HepG2 (cell line): Measurements from ENCODE around the gene ZNF800. TPM values are rescaled to one million over a fixed set of nuclear protein-coding genes. Genes with fewer than 3 reads are reported as not detected.

ENCODE experiments used
- ATAC-seq: fragments of 200-7000 bp; cut with Tn5 transposase; 3 replicates; pipeline ENCODE4 v1.9.1; 2020; ENCODE audit warnings: mild to moderate bottlenecking, moderate library complexity
- BruUV-seq: library from RNA; stranded (reverse); fragments of 400-500 nt; replicated peaks from 2 replicates; lab custom pipeline; 2021; lab: Mats Ljungman, UMichigan
- CTCF ChIA-PET: fragments of 300-600 bp; formaldehyde crosslinking; extraction: SDS; loops from one replicate; lab custom pipeline; 2021; ENCODE audit warnings: low total read pairs, inconsistent platforms, low intra/inter-chr PET ratio; lab: Yijun Ruan, JAX
- POLR2A ChIA-PET: fragments of 350-600 bp; sonication (Branson Sonifier 250); formaldehyde crosslinking; loops from one replicate; lab custom pipeline; 2020; ENCODE audit warnings: antibody characterized with exemption, inconsistent platforms; lab: Yijun Ruan, JAX
- DNase-seq: peaks from one replicate; pipeline ENCODE4 v3.0.0-alpha.2; 2015; ENCODE audit warnings: low spot score
- FAIRE-seq: peaks from 3 replicates; lab custom pipeline; 2011; peaks lifted over from hg19 to GRCh38; lab: Jason Lieb, UNC
- H2AFZ ChIP-seq: one replicate; pipeline ENCODE4 v1.6.1; 2011; ENCODE audit warnings: low read length, inconsistent platforms
- H3K27ac ChIP-seq: fragments of 300-600 bp; 3 replicates; pipeline ENCODE4 v1.8.0; 2011; ENCODE audit warnings: mixed run types, mild to moderate bottlenecking, mixed read lengths, low read length, inconsistent platforms; ENCODE audit not compliant: insufficient read depth; ENCODE audit errors: extremely low read length
- H3K27me3 ChIP-seq, 2 experiments: fragments of 200-600 bp in 1 of 2; 2 replicates in 1 of 2; 3 replicates in 1 of 2; pipeline versions ENCODE4 v1.6.0 to v1.8.0; 2011; ENCODE audit warnings: low read length in 2 of 2, mild to moderate bottlenecking in 2 of 2, moderate library complexity in 2 of 2, inconsistent platforms in 1 of 2; ENCODE audit not compliant: insufficient read depth in 2 of 2, control insufficient read depth in 1 of 2
- H3K36me3 ChIP-seq, 2 experiments: fragments of 200-600 bp in 1 of 2; replicated peaks in 1 of 2; 2 replicates in 1 of 2; 3 replicates in 1 of 2; pipeline versions ENCODE4 v1.5.1 to v1.8.0; 2011; ENCODE audit warnings: low read length in 2 of 2, inconsistent platforms in 1 of 2; ENCODE audit not compliant: insufficient read depth in 2 of 2, control insufficient read depth in 1 of 2
- H3K4me1 ChIP-seq: 2 replicates; pipeline ENCODE4 v1.5.1; 2012; ENCODE audit warnings: low read length, inconsistent platforms; ENCODE audit not compliant: insufficient read depth
- H3K4me2 ChIP-seq: 2 replicates; pipeline ENCODE4 v1.6.0; 2011; ENCODE audit warnings: low read depth, low read length, inconsistent platforms
- H3K4me3 ChIP-seq, 3 experiments: fragments of 200-600 bp in 1 of 3; sonication (generic), shearing (Covaris generic) in 1 of 3; replicated peaks in 1 of 3; 2 replicates each; pipeline ENCODE4 v1.5.1; 2011 to 2016; ENCODE audit warnings: low read length in 3 of 3, inconsistent platforms in 2 of 3, low read depth in 2 of 3, mild to moderate bottlenecking in 2 of 3, control low read depth in 1 of 3, mixed read lengths in 1 of 3; ENCODE audit not compliant: insufficient read depth in 1 of 3
- H3K79me2 ChIP-seq: one replicate; pipeline ENCODE4 v1.6.1; 2011; ENCODE audit warnings: low read length, inconsistent platforms; ENCODE audit not compliant: insufficient read depth
- H3K9ac ChIP-seq: 2 replicates; pipeline ENCODE4 v1.6.0; 2011; ENCODE audit warnings: mild to moderate bottlenecking, low read depth, low read length, inconsistent platforms; ENCODE audit not compliant: insufficient read depth
- H3K9me3 ChIP-seq: 2 replicates; pipeline ENCODE4 v1.5.1; 2012; ENCODE audit warnings: mild to moderate bottlenecking, low read length
- H4K20me1 ChIP-seq: 2 replicates; pipeline ENCODE4 v1.6.0; 2011; ENCODE audit warnings: inconsistent platforms, mild to moderate bottlenecking, low read length, moderate library complexity; ENCODE audit not compliant: insufficient read depth
- CBFB ChIP-seq: sonication (generic); formaldehyde crosslinking; IDR thresholded peaks from 2 replicates; pipeline ENCODE4 v1.4.0; 2020; ENCODE audit warnings: missing genetic modification reagents
- FOXA3 ChIP-seq: IDR thresholded peaks from 2 replicates; pipeline ENCODE4 v1.6.1; 2016; ENCODE audit warnings: missing genetic modification reagents, missing compliant biosample characterization
- GATA4 ChIP-seq: sonication (generic); IDR thresholded peaks from 2 replicates; pipeline ENCODE4 v1.6.1; 2016; ENCODE audit warnings: antibody characterized with exemption, low read depth, borderline replicate concordance
- HNRNPL ChIP-seq: fragments of 200-400 bp; formaldehyde crosslinking; IDR thresholded peaks from 2 replicates; pipeline ENCODE4 v1.6.1; 2017; ENCODE audit warnings: mild to moderate bottlenecking, low read depth, low read length
- MAF1 ChIP-seq: sonication (generic); formaldehyde crosslinking; IDR thresholded peaks from 2 replicates; pipeline ENCODE4 v1.5.0; 2020; ENCODE audit warnings: missing genetic modification reagents, borderline replicate concordance
- PLRG1 ChIP-seq: fragments of 450-650 bp; conservative IDR thresholded peaks from 2 replicates; pipeline ENCODE4 v1.6.1; 2016
- SP5 ChIP-seq: IDR thresholded peaks from 2 replicates; pipeline ENCODE4 v1.6.1; 2016; ENCODE audit warnings: low read depth, borderline replicate concordance
- STAG1 ChIP-seq: sonication (generic); formaldehyde crosslinking; IDR thresholded peaks from 2 replicates; pipeline ENCODE4 v1.4.0; 2020; ENCODE audit warnings: missing genetic modification reagents
- TAF1 ChIP-seq: sonication (generic); formaldehyde crosslinking; IDR thresholded peaks from 2 replicates; pipeline ENCODE4 v1.4.0; 2020; ENCODE audit warnings: missing genetic modification reagents
- TEAD2 ChIP-seq: sonication (generic); formaldehyde crosslinking; IDR thresholded peaks from 2 replicates; pipeline ENCODE4 v1.9.0; 2021; ENCODE audit warnings: missing genetic modification reagents
- ZFP41 ChIP-seq: sonication (generic); formaldehyde crosslinking; IDR thresholded peaks from 2 replicates; pipeline ENCODE4 v1.4.0; 2020; ENCODE audit warnings: mild to moderate bottlenecking, missing genetic modification reagents, borderline replicate concordance
- ZNF101 ChIP-seq: sonication (generic); formaldehyde crosslinking; IDR thresholded peaks from 2 replicates; pipeline ENCODE4 v1.4.0; 2020; ENCODE audit warnings: mild to moderate bottlenecking, low read depth, missing genetic modification reagents, borderline replicate concordance
- ZNF33A ChIP-seq: sonication (generic); formaldehyde crosslinking; IDR thresholded peaks from 2 replicates; pipeline ENCODE4 v1.5.1; 2020; ENCODE audit warnings: missing genetic modification reagents, mild to moderate bottlenecking, moderate library complexity, borderline replicate concordance
- ZNF382 ChIP-seq: sonication (generic); formaldehyde crosslinking; IDR thresholded peaks from 2 replicates; pipeline ENCODE4 v1.5.0; 2020; ENCODE audit warnings: missing genetic modification reagents, mild to moderate bottlenecking, borderline replicate concordance
- WGBS: methylation state at CpG from one replicate; pipeline ENCODE4 v1.1.6; 2017; ENCODE audit warnings: low lambda C conversion rate; 5-methylcytosine and 5-hydroxymethylcytosine counted together
- in situ Hi-C: cut with HindIII; loops from 2 replicates; pipeline ENCODE4 v1.10.0; 2017; ENCODE audit warnings: low pct_unique_long_range_greater_than_20kb; ENCODE audit not compliant: extremely low pct_ligation_motif_present
- intact Hi-C: fragments of 100-400 bp; cut with micrococcal nuclease; formaldehyde crosslinking; loops from one replicate; pipeline ENCODE4 v1.10.0; 2022; ENCODE audit not compliant: unreplicated experiment
- polyA plus RNA-seq, 8 experiments: library from polyadenylated mRNA; depleted of rRNA in 3 of 8; stranded (reverse) in 7 of 8; unstranded in 1 of 8; fragments of >200 nt; fragmentation: Illumina TruSeq in 4 of 8; extraction: Trizol in 4 of 8; gene quantifications; 2 replicates each; pipeline versions ENCODE4 v1.2.1 to v1.2.3, GENCODE V29; 2011 to 2016; ENCODE audit warnings: low read depth in 4 of 8, missing spikeins in 1 of 8, mixed read lengths in 1 of 8; ENCODE audit not compliant: insufficient read depth in 1 of 8
- total RNA-seq, 5 experiments: library from RNA; depleted of rRNA; stranded (reverse); fragments of >200 nt; fragmentation: Illumina TruSeq; extraction: Trizol; gene quantifications; 2 replicates each; pipeline ENCODE4 v1.2.3, GENCODE V29; 2016; ENCODE audit warnings: low read depth in 1 of 5
- TF ChIP-seq, protein P1 (sequence below): sonication (generic); formaldehyde crosslinking; IDR thresholded peaks from 2 replicates; pipeline ENCODE4 v1.8.1; 2023; ENCODE audit warnings: mild to moderate bottlenecking, inconsistent platforms, moderate library complexity, missing genetic modification reagents, borderline replicate concordance
- TF ChIP-seq, protein P2 (sequence below): sonication (generic); formaldehyde crosslinking; IDR thresholded peaks from 2 replicates; pipeline ENCODE4 v1.5.1; 2020; ENCODE audit warnings: missing genetic modification reagents, mild to moderate bottlenecking, borderline replicate concordance
- TF ChIP-seq, protein P3 (sequence below): sonication (generic); formaldehyde crosslinking; IDR thresholded peaks from 2 replicates; pipeline ENCODE4 v1.4.0; 2020; ENCODE audit warnings: missing genetic modification reagents, borderline replicate concordance
- TF ChIP-seq, protein P4 (sequence below): sonication (generic); formaldehyde crosslinking; IDR thresholded peaks from 2 replicates; pipeline ENCODE4 v1.4.0; 2020; ENCODE audit warnings: mild to moderate bottlenecking, low read depth, missing genetic modification reagents
- TF ChIP-seq, protein P5 (sequence below): sonication (generic); formaldehyde crosslinking; IDR thresholded peaks from 2 replicates; pipeline ENCODE4 v1.4.0; 2020; ENCODE audit warnings: mild to moderate bottlenecking, missing genetic modification reagents

ZNF800 gene
- total and polyA plus RNA-seq, 2 of the 13 experiments (the other 11 are each of a cell fraction or from before 2014, with no cell fraction given): 7.1 to 12.7 TPM

DNA sequence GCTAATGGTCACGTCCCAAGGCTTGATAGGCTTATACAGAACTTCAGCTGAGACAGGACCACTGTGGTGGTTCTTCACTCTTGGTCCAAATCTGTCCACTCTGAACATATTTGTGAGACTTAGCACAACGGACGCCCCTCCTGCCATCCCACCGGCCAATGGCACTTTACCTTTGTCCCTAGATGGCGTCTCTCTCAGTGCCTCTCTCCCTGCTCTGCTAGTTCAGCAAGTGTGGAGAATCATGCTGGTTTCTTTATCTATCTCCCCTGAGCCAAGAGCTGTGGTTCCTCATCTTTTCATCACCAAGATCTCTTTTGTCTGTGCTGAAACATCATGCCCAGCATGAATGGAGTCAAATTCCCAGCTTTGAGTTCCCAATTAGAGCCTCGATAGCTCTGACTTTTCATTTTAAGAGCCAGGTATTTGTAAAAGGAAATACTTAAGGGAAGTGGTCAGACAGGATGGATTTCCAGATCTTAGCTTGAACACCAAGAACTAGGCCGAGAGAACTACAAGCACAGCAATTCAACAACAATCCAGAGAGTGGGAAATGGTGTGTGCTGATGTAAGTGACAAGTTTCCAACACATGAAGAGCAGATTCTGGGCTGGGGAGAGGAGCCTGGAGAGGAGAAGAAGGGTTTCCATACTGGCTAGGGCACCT is 69.5 kb downstream of the ZNF800 start:
- Histone ChIP-seq H3K27ac (no peak overlapping the region), H3K4me3 (no peak overlapping the region), H4K20me1 (no peaks in the 10 kb centered on the region), H3K9me3 (no peaks in the 10 kb centered on the region), H3K4me1 (no peaks in the 10 kb centered on the region), H3K36me3 (no peaks in the 10 kb centered on the region), H2AFZ (no peak overlapping the region), H3K79me2 (no peaks in the 10 kb centered on the region), H3K27me3 (peaks cover 3 to 4% of the 10 kb centered on the region in 2 experiments; a peak in 1 of 5 replicates), H3K9ac (no peak overlapping the region), H3K4me2 (no peak overlapping the region)
- ChIA-PET POLR2A (no interaction called here), CTCF (no interaction called here)
- BruUV-seq: no TSS peak
- no peak for ATAC-seq
- DNase-seq: no peak
- FAIRE-seq: no peak
- in situ Hi-C loops: no loop called here
- intact Hi-C loops: no loop called here
- WGBS: 13% methylated on average over 6 of the region's 7 CpGs
- no peak for TF ChIP-seq CBFB (CRISPR knock-in tag)
- TF ChIP-seq, protein P1, sequence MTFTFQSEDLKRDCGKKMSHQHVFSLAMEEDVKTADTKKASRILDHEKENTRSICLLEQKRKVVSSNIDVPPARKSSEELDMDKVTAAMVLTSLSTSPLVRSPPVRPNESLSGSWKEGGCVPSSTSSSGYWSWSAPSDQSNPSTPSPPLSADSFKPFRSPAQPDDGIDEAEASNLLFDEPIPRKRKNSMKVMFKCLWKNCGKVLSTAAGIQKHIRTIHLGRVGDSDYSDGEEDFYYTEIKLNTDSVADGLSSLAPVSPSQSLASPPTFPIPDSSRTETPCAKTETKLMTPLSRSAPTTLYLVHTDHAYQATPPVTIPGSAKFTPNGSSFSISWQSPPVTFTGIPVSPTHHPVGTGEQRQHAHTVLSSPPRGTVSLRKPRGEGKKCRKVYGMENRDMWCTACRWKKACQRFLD (CRISPR knock-in tag): no peak
- TF ChIP-seq ZNF33A: no peak
- TF ChIP-seq STAG1: no peak
- TF ChIP-seq, protein P2, sequence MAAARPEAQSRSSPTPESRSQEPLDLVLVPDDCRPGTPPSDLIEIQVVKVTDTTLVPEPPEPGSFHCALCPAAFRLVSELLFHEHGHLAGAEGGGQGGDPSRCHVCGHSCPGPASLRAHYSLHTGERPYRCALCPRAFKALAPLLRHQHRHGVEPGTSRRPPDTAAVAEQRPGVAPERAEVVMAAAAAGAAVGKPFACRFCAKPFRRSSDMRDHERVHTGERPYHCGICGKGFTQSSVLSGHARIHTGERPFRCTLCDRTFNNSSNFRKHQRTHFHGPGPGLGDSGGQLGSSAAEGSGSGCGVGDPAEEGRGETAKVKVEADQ (CRISPR knock-in tag): no peak
- no peak for TF ChIP-seq SP5 (CRISPR knock-in tag)
- no peak for TF ChIP-seq FOXA3 (CRISPR knock-in tag)
- TF ChIP-seq, protein P3, sequence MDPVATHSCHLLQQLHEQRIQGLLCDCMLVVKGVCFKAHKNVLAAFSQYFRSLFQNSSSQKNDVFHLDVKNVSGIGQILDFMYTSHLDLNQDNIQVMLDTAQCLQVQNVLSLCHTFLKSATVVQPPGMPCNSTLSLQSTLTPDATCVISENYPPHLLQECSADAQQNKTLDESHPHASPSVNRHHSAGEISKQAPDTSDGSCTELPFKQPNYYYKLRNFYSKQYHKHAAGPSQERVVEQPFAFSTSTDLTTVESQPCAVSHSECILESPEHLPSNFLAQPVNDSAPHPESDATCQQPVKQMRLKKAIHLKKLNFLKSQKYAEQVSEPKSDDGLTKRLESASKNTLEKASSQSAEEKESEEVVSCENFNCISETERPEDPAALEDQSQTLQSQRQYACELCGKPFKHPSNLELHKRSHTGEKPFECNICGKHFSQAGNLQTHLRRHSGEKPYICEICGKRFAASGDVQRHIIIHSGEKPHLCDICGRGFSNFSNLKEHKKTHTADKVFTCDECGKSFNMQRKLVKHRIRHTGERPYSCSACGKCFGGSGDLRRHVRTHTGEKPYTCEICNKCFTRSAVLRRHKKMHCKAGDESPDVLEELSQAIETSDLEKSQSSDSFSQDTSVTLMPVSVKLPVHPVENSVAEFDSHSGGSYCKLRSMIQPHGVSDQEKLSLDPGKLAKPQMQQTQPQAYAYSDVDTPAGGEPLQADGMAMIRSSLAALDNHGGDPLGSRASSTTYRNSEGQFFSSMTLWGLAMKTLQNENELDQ (CRISPR knock-in tag): no peak
- TF ChIP-seq, protein P4, sequence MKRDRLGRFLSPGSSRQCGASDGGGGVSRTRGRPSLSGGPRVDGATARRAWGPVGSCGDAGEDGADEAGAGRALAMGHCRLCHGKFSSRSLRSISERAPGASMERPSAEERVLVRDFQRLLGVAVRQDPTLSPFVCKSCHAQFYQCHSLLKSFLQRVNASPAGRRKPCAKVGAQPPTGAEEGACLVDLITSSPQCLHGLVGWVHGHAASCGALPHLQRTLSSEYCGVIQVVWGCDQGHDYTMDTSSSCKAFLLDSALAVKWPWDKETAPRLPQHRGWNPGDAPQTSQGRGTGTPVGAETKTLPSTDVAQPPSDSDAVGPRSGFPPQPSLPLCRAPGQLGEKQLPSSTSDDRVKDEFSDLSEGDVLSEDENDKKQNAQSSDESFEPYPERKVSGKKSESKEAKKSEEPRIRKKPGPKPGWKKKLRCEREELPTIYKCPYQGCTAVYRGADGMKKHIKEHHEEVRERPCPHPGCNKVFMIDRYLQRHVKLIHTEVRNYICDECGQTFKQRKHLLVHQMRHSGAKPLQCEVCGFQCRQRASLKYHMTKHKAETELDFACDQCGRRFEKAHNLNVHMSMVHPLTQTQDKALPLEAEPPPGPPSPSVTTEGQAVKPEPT (CRISPR knock-in tag): no peak
- TF ChIP-seq TAF1 (CRISPR knock-in tag): no peak
- no peak for TF ChIP-seq ZNF101
- TF ChIP-seq PLRG1: no peak
- no peak for TF ChIP-seq GATA4
- TF ChIP-seq, protein P5, sequence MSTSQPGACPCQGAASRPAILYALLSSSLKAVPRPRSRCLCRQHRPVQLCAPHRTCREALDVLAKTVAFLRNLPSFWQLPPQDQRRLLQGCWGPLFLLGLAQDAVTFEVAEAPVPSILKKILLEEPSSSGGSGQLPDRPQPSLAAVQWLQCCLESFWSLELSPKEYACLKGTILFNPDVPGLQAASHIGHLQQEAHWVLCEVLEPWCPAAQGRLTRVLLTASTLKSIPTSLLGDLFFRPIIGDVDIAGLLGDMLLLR (CRISPR knock-in tag): no peak
- no peak for TF ChIP-seq ZNF382 (CRISPR knock-in tag)
- TF ChIP-seq MAF1 (CRISPR knock-in tag): no peak
- TF ChIP-seq ZFP41: no peak
- no peak for TF ChIP-seq TEAD2 (CRISPR knock-in tag)
- no peak for TF ChIP-seq HNRNPL
